Lower lobe of right lung (tissue), 2 donors: Measurements from ENCODE around the gene SLC39A5. TPM values are rescaled to one million over a fixed set of nuclear protein-coding genes. Genes with fewer than 3 reads are reported as not detected.

Experiments used
- ATAC-seq, 2 donors: fragments of 200-7000 bp; cut with Tn5 transposase; one replicate each; pipeline ENCODE4 v1.9.1; 2020 to 2022; ENCODE audit warnings: mild to moderate bottlenecking in 2 of 2, moderate library complexity in 2 of 2
- DNase-seq: peaks from one replicate; pipeline ENCODE4 v3.0.0-alpha.2; 2020
- H3K27ac ChIP-seq: fragments of 200-600 bp; one replicate; pipeline ENCODE4 v1.8.0; 2022
- H3K27me3 ChIP-seq: fragments of 200-600 bp; one replicate; pipeline ENCODE4 v1.8.0; 2022; ENCODE audit warnings: low read depth
- H3K36me3 ChIP-seq: fragments of 200-600 bp; one replicate; pipeline ENCODE4 v1.8.0; 2022; ENCODE audit warnings: mild to moderate bottlenecking
- H3K4me1 ChIP-seq: fragments of 200-600 bp; one replicate; pipeline ENCODE4 v1.8.0; 2022
- H3K4me3 ChIP-seq: fragments of 200-600 bp; one replicate; pipeline ENCODE4 v1.8.0; 2022; ENCODE audit warnings: mild to moderate bottlenecking
- H3K9me3 ChIP-seq: fragments of 200-600 bp; one replicate; pipeline ENCODE4 v1.8.0; 2022
- CTCF ChIP-seq: fragments of 200-600 bp; IDR thresholded peaks from one replicate; pipeline ENCODE4 v1.8.0; 2022; ENCODE audit warnings: antibody characterized with exemption, mild to moderate bottlenecking
- intact Hi-C: fragments of 100-400 bp; cut with DNase I; formaldehyde crosslinking; loops from one replicate; pipeline ENCODE4 v1.11.0; 2022
- total RNA-seq: library from RNA; stranded (reverse); fragmentation: NEBNext Ultra II Directional; extraction: Animal tissue kit (Norgen Biotek cat#: 25700); gene quantifications from one replicate; pipeline ENCODE4 v1.2.1, GENCODE V29; 2021
- donor health status: DM: no; HTN: yes; CAD: no; lungs with severe emphysema.

Gene SLC39A5
- total RNA-seq, 1 donor from 2014 or later: not detected

DNA sequence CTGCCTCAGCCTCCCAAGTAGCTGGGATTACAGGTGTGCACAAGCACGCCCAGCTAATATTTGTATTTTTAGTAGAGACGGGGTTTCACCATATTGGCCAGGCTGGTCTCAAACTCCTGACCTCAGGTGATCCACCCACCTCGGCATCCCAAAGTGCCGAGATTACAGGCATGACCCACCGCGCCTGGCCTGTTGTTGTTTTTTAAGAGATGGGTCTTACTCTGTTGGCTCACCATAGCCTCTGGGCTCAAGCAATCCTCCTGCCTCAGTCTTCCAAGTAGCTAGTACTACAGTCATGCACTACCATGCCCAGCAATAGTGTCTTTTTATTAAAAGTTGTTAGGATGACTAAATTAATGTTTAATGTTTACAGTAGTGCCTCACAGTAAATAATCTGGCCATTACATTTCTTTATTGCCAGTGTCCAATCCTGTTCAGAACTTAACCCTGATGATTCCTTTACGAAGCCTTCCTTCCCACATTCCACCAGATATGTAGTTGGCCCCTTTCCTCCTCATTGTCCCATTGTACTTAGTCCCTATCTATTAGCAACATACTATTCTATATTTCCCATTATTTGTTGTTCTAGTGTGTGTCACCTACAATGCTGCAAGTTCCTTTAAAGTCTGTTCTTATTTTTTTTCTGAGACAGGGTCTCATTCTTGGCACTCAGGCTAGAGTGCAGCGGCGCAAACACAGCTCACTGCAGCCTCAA lies 31.8 kb upstream of the SLC39A5 start:
- no peaks in the 10 kb centered on the region for H3K9me3 ChIP-seq
- no peaks in the 10 kb centered on the region for H3K4me1 ChIP-seq
- H3K4me3 ChIP-seq: no peak overlapping the region
- DNase-seq (no peak), ATAC-seq (no peak)
- H3K27ac ChIP-seq: no peak overlapping the region
- H3K27me3 ChIP-seq: no peaks in the 10 kb centered on the region
- no peaks in the 10 kb centered on the region for H3K36me3 ChIP-seq
- intact Hi-C loops: no loop called here
- no peak for TF ChIP-seq CTCF

DNA sequence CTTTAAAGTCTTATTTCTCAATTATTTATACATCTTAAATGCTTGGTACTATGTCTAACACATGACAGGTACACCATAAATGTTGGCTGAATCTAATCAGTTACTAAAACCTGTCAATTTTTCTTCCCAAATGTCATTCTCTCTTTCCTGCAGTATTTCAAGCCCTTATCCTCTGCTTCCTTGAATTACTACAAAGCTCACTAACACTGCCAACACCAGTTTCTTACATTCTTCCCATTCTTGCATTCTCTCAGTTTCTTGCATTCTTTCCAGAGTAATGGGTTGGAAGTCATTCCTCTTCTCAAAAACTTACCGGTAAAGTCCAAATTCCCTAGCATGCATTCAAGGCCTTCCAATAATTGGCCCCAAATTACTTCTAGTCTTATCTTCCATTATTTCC lies 31.0 kb upstream of the SLC39A5 start:
- Histone ChIP-seq H3K4me1 (no peaks in the 10 kb centered on the region), H3K4me3 (no peak overlapping the region), H3K9me3 (no peaks in the 10 kb centered on the region), H3K27ac (no peak overlapping the region), H3K27me3 (no peaks in the 10 kb centered on the region), H3K36me3 (no peaks in the 10 kb centered on the region)
- no peak for ATAC-seq
- no peak for DNase-seq
- intact Hi-C loops: no loop called here
- TF ChIP-seq CTCF: no peak

DNA sequence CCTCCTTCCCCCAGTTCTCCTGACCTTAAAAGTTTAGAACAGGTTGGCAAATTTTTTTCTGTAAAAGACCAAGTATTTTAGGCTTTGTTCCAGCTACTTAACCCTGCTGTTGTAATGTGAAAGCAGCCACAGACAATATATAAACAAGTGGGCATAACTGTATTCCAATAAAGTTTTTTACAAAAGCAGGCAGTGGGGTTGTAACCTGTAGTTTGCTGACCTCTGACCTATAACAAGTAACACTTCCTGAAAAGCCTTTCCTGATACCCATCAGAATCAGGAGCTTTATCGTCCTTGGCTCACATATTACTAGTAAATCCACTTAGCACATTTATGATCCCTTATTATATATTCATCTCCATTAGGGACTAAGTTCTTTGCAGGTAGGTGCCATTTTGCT lies 27.5 kb upstream of the SLC39A5 start:
- ATAC-seq (no peak), DNase-seq (no peak)
- H3K9me3 ChIP-seq: no peaks in the 10 kb centered on the region
- H3K4me1 ChIP-seq: no peaks in the 10 kb centered on the region
- TF ChIP-seq CTCF: no peak
- peaks cover 29% of the 10 kb centered on the region for H3K36me3 ChIP-seq
- peak overlapping the region; percentile 1 for H3K27ac ChIP-seq
- no peak overlapping the region for H3K4me3 ChIP-seq
- intact Hi-C loops: no loop called here
- no peaks in the 10 kb centered on the region for H3K27me3 ChIP-seq

DNA sequence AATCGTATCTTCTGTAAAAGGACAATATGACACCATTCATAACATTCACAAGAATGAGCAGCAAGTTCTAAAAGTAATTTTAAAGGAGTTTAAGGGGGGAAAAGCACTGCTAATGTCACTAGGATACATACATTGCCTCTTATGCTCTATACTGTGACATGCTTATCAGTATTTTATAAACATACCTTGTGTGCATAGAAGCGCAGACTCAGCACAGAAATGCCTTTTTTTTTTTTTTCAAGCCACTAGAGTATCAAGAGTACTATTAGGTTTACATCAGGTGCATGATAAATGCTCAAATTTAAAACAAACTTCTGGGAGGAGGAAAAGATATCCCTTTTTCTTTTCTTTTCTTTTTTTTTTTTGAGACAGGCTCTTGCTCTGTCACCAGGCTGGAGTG lies 27.0 kb upstream of the SLC39A5 start:
- Histone ChIP-seq H3K27ac (peak overlapping the region; percentile 1), H3K4me3 (no peak overlapping the region), H3K36me3 (peaks cover 33% of the 10 kb centered on the region), H3K27me3 (no peaks in the 10 kb centered on the region), H3K9me3 (no peaks in the 10 kb centered on the region), H3K4me1 (no peaks in the 10 kb centered on the region)
- ATAC-seq (no peak), DNase-seq (no peak)
- intact Hi-C loops: no loop called here
- TF ChIP-seq CTCF: no peak

GRCh38 chr12:56204275-56204674 lies 25.6 kb upstream of the SLC39A5 start:
- Histone ChIP-seq H3K27ac (peak overlapping the region; percentile 16), H3K27me3 (no peaks in the 10 kb centered on the region), H3K9me3 (no peaks in the 10 kb centered on the region), H3K4me1 (no peaks in the 10 kb centered on the region), H3K36me3 (peaks cover 48% of the 10 kb centered on the region), H3K4me3 (no peak overlapping the region)
- DNase-seq (no peak), ATAC-seq (peak in 1 of 2 donors; percentile 5)
- TF ChIP-seq CTCF: no peak
- intact Hi-C loops: no loop called here
